H1 (cell line): Measurements from ENCODE around the gene LPP. TPM values are rescaled to one million over a fixed set of nuclear protein-coding genes. Genes with fewer than 3 reads are reported as not detected.

Experiments used
- CBX8 ChIP-seq: fragments of 300-800, 300-1000 bp; sonication (generic); IDR thresholded peaks from 2 replicates; pipeline ENCODE4 v1.7.1; 2016; ENCODE audit warnings: low read depth, low read length, borderline replicate concordance
- CHD1 ChIP-seq: IDR thresholded peaks from 2 replicates; pipeline ENCODE4 v1.6.1; 2012; ENCODE audit warnings: low read depth, low read length, improper control_type of control experiment
- CHD2 ChIP-seq: IDR thresholded peaks from 2 replicates; pipeline ENCODE4 v1.6.1; 2012; ENCODE audit warnings: low read length, improper control_type of control experiment
- RBBP5 ChIP-seq: IDR thresholded peaks from 2 replicates; pipeline ENCODE4 v1.7.1; 2012; ENCODE audit warnings: low read depth, mild to moderate bottlenecking, inconsistent platforms, low read length, moderate library complexity, borderline replicate concordance
- polyA plus RNA-seq, 7 experiments: library from polyadenylated mRNA; depleted of rRNA in 3 of 7; stranded (reverse) in 5 of 7; unstranded in 2 of 7; fragments of >200 nt in 5 of 7; fragments of 200-250 nt in 2 of 7; gene quantifications; 1 replicate in 5 of 7; 2 replicates in 1 of 7; 4 replicates in 1 of 7; pipeline versions ENCODE4 v1.2.1 to v1.2.3, GENCODE V29; 2011 to 2013; ENCODE audit warnings: missing spikeins in 2 of 7, mixed read lengths in 2 of 7
- total RNA-seq: library from RNA; stranded (reverse); fragmentation: NEBNext Ultra II Directional; extraction: Animal tissue kit (Norgen Biotek cat#: 25700); gene quantifications from 2 replicates; pipeline ENCODE4 v1.2.1, GENCODE V29; 2021
- TF ChIP-seq, protein P1 (sequence below): fragments of 300-600 bp; sonication (generic); IDR thresholded peaks from 2 replicates; pipeline ENCODE4 v1.7.1; 2012; ENCODE audit warnings: low read length, moderate library complexity, mild to moderate bottlenecking, inconsistent platforms; ENCODE audit not compliant: insufficient replicate concordance

LPP gene
- total and polyA plus RNA-seq, 2 of the 8 experiments (the other 6 are each of a cell fraction or from before 2014, with no cell fraction given), result 10.0 to 53.3 TPM

DNA sequence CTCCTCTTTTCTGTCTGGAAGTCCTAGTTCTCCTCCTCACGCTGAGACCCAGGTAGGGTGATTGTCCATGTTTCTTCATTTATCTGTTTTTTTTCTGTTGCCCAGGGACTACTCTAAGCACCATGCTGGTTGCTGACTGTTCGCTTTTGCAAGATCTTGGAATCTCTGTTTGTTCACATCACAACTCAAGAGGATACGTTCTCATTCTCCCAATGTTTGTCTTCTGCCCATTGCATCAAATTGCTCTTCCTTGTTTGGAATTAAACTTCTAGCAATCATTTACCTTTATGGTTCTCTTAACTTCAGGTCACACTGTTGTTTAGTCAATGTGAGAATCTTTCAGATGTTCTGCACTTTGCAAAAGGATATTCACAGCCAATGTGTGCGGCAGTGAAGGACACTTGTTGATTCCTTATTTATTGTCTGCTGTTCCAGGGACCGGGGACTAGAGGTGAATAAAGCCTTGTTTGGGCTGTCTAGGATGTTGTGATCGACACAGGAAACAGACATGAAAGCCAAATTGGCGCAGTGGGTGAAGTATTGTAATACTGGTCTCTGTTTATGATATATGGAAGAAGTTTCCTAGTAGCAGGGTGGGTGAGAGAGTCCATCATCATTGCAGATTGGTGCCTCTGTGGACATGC lies 24.5 kb downstream of the LPP start (continued):
- TF ChIP-seq, protein P1, sequence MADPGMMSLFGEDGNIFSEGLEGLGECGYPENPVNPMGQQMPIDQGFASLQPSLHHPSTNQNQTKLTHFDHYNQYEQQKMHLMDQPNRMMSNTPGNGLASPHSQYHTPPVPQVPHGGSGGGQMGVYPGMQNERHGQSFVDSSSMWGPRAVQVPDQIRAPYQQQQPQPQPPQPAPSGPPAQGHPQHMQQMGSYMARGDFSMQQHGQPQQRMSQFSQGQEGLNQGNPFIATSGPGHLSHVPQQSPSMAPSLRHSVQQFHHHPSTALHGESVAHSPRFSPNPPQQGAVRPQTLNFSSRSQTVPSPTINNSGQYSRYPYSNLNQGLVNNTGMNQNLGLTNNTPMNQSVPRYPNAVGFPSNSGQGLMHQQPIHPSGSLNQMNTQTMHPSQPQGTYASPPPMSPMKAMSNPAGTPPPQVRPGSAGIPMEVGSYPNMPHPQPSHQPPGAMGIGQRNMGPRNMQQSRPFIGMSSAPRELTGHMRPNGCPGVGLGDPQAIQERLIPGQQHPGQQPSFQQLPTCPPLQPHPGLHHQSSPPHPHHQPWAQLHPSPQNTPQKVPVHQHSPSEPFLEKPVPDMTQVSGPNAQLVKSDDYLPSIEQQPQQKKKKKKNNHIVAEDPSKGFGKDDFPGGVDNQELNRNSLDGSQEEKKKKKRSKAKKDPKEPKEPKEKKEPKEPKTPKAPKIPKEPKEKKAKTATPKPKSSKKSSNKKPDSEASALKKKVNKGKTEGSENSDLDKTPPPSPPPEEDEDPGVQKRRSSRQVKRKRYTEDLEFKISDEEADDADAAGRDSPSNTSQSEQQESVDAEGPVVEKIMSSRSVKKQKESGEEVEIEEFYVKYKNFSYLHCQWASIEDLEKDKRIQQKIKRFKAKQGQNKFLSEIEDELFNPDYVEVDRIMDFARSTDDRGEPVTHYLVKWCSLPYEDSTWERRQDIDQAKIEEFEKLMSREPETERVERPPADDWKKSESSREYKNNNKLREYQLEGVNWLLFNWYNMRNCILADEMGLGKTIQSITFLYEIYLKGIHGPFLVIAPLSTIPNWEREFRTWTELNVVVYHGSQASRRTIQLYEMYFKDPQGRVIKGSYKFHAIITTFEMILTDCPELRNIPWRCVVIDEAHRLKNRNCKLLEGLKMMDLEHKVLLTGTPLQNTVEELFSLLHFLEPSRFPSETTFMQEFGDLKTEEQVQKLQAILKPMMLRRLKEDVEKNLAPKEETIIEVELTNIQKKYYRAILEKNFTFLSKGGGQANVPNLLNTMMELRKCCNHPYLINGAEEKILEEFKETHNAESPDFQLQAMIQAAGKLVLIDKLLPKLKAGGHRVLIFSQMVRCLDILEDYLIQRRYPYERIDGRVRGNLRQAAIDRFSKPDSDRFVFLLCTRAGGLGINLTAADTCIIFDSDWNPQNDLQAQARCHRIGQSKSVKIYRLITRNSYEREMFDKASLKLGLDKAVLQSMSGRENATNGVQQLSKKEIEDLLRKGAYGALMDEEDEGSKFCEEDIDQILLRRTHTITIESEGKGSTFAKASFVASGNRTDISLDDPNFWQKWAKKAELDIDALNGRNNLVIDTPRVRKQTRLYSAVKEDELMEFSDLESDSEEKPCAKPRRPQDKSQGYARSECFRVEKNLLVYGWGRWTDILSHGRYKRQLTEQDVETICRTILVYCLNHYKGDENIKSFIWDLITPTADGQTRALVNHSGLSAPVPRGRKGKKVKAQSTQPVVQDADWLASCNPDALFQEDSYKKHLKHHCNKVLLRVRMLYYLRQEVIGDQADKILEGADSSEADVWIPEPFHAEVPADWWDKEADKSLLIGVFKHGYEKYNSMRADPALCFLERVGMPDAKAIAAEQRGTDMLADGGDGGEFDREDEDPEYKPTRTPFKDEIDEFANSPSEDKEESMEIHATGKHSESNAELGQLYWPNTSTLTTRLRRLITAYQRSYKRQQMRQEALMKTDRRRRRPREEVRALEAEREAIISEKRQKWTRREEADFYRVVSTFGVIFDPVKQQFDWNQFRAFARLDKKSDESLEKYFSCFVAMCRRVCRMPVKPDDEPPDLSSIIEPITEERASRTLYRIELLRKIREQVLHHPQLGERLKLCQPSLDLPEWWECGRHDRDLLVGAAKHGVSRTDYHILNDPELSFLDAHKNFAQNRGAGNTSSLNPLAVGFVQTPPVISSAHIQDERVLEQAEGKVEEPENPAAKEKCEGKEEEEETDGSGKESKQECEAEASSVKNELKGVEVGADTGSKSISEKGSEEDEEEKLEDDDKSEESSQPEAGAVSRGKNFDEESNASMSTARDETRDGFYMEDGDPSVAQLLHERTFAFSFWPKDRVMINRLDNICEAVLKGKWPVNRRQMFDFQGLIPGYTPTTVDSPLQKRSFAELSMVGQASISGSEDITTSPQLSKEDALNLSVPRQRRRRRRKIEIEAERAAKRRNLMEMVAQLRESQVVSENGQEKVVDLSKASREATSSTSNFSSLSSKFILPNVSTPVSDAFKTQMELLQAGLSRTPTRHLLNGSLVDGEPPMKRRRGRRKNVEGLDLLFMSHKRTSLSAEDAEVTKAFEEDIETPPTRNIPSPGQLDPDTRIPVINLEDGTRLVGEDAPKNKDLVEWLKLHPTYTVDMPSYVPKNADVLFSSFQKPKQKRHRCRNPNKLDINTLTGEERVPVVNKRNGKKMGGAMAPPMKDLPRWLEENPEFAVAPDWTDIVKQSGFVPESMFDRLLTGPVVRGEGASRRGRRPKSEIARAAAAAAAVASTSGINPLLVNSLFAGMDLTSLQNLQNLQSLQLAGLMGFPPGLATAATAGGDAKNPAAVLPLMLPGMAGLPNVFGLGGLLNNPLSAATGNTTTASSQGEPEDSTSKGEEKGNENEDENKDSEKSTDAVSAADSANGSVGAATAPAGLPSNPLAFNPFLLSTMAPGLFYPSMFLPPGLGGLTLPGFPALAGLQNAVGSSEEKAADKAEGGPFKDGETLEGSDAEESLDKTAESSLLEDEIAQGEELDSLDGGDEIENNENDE, result no peak
- TF ChIP-seq CBX8 (no peak), CHD2 (no peak), CHD1 (no peak), RBBP5 (no peak)
